ENCODE results near the gene PGF.

- no peak for TF ChIP-seq CTCF (conservative IDR thresholded peaks at IDR 0.05)
- TF ChIP-seq ZFX (IDR thresholded peaks at IDR 0.05) = no peak
Measured at GRCh38 chr14:74980731-74981461, 25.5 kb upstream of the PGF start.
